ENCODE measurements around the gene ABHD12B.
"Not testable (repeated sequence)": the region's sequence is repeated elsewhere in the genome, so short reads cannot be mapped to it uniquely, and the experiment has no call there.

Gene ABHD12B

DNA sequence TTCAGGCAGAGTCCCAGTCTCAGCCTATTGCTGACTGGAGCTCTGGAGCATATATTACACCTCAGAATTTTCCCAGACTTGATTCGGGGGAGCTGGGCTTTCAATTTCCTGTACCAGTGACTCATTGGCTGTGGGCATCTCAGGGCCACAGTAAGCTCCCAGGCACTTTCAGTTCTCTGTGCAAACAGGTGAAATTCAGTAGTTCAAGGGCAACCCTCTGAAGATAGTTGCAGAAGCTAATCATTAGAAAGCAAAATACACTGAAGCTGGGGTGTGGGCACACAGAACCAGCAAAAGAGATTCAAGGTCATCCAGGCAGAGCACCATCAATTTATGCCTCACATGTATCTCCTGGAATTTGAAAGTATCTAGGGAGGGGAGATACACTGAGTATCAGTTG lies 32.8 kb upstream of the ABHD12B start:
- DNase-seq: no peak

DNA sequence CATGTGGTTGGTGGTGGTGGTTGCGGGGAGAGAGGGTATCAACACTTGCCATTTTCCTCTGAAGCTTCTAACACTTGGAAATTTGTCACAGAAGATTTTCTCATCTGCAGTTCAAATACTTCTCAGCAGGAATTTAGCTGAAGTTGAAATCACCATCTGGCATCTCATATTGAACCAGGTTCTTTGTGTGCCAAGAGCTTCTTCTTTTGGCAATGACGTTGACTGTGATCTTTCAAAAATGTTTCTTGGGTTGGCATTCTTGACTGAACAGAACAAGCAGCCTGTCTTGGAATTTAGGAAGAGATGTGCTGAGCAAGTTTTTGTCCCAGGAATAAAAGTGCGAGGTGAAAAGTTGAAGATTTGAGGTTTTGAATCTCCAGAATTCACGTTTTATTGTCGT lies 32.2 kb upstream of the ABHD12B start:
- no peak for DNase-seq

DNA sequence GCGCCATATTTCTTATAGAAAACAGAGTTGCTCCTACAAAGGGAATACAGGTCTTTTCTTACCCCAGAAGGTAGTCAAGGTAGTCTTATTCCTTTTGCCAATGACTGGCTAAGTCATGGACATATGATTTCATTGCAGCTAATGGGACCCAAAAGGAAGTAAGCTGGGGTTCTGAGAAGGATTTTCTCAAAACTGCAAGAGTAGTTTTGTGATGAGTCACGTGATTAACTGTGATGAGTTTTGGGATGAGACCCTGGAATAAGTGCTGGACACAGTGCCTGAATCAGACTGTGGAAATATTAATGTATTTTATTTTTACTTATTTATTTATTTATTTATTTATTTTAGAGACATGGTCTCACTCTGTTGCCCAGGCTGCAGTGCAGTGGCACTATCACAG lies 27.5 kb upstream of the ABHD12B start:
- no peak for DNase-seq

DNA sequence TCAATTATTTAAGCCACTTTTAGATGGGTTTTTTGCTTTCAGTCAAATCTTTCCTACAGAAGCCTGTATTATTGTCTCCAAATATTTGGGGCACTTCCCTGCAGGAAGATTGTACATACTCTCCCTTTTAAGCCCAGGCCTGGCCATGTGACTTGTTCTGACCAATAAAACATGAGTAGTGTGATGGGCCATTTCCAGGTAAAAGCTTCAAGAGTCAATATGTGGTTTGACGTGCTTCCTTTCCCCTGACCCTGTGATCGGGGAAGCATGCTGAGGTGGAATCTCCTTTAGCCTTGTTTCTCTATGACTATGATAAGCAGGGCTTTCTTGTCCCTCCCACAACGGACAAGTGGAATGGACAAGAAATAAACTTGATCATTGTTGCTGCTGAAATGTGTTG lies 26.7 kb upstream of the ABHD12B start:
- DNase-seq: no peak

DNA sequence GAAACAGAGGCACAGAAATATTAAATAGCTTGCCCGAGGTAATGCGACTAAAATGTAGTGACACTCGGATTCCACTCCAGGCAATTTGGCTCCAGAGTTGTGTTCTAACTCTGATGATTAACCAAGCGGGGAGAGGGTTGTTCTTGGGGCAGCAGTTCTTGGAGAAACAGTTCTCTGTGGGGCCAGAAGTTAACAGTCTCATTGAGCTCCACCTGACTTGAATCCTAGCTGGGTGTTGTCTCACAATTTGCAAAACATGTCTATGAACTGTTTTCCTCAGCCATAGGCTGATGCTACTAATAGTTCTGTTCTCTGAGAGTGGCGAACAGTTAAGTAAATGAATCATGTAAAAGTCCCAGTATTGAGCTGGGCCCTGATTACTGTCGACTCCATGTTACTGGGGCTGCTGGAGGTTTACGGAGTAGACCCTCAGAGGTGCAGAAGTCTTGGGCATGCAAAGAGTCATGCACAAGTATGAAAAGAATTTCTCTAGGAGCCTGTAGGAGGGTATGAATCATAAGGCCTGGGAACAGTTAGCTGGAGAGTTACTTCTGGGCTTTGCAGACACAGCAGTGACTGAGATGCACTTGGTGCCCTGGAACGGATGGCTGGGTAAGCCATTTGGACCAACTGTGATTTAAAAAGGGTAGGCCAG lies 25.5 kb upstream of the ABHD12B start:
- DNase-seq: no peak

DNA sequence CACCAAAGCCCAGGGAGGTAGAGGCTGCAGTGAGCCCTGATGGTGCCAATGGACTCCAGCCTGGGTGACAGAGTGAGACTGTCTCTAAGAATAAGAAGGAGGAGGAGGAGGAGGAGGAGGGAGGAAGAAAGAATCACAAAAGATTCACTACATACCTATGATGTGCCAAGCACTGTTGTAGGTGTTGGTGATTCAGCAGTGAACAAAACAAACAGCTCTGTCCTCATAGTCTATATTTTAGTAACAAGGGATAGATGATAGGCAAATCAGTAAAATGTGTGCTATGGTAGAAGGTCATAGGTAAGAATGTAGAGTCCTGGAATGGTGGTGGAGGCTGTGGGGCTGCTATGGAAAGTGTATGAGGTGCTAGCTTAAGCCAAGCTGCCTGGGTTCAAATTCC lies 18.0 kb upstream of the ABHD12B start:
- DNase-seq: no peak

DNA sequence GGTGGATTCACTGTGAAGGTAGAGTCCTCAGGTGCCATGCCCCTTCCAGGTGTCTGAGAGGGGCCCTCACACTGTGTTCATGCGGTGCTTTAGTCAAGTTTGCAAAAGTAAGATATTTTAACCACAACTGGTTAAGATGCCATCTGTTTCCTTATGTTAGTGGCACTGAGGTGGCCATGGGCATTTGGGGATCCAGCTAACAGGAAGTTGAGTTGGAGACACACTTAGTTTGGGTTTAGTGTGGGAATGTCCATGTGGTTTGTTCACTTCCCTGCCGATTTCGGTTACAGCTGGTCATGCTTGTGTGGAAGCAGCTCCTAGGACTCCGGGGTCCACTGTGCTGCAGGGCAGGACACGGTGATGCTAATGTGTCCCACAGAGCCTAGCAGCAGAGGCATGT lies 17.3 kb upstream of the ABHD12B start:
- no peak for DNase-seq

DNA sequence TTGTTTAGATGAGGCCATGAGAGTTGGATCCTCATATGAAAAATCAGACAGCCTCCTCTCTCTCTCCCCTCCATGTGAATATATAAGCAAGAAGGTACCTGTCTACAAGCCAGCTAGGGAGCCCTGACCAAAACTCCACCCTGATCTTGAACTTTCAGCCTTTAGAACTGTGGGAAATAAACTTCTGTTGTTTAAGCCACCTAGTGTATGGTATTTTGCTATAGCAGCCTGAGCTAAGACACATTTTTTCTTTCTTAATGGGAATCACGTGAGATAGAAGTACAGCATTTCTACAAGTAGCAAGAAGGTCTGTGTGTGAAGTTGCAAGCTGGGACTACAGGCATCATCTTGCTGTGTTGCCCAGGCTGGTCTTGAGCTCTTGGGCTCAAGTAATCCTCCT lies 16.3 kb upstream of the ABHD12B start:
- no peak for DNase-seq

DNA sequence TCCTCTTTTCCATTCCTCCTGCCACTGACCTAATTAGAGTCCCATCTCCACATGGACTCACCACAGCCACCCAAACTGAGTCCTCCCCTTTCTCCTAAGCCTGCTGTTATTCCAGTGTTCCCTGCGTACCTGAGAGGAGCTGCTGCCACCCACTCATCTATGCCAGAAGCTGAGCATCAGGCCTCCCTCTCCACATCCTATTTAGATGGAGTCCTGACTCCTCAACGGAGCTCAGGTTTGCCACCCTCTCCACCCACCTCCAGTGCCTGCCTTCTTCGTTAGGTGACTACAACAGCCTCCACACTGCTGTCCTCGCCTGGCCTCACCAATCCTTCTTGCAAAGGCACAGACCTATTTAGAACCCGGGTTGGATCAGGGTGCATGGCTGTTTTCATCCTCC lies 15.2 kb upstream of the ABHD12B start:
- no peak for DNase-seq

DNA sequence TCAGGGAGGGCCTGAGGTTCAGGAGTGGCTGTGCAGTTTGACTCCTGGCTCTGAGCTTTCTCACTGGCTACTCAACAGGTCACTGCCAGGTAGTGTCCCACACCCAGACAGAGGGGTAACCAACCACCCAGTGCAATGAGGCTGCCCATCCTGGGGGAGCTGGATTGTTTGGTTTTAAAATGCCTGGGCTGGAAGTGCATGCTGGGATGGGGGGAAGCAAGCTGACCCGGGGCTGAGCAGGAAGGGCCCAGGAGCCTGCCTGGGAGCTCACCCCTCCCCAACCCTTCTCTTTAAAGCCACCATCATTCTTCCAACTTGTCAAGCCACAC lies 12.6 kb upstream of the ABHD12B start:
- no peak for DNase-seq

DNA sequence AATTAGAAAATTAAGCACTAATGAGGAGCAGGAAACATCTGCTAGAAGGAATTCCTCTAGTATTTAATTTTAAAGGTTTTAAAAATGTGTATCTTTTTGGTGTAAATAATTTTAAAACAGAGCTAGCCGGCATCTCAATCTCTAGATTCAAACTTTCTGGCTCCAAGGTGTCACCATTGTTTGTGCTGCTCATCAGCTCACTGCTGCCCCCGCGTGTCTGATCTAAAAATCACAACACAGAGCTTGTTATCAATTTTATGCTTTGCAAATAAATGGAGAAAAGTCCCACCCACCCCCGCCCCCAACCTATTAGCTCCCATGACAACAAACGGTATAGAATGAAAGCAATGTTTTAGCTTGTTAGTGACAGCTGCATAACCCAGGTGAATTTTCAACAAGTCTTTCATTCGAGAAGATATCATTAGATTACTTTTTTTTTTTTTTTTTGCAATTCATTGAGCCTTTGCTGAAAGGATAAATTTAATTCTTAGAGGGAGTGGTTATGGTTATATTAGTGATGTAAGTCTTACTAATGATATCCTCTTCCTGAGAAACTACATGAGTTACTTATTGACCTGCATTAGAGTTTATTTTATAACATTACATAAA lies 11.3 kb upstream of the ABHD12B start:
- peak; percentile 87 to 91 for DNase-seq

DNA sequence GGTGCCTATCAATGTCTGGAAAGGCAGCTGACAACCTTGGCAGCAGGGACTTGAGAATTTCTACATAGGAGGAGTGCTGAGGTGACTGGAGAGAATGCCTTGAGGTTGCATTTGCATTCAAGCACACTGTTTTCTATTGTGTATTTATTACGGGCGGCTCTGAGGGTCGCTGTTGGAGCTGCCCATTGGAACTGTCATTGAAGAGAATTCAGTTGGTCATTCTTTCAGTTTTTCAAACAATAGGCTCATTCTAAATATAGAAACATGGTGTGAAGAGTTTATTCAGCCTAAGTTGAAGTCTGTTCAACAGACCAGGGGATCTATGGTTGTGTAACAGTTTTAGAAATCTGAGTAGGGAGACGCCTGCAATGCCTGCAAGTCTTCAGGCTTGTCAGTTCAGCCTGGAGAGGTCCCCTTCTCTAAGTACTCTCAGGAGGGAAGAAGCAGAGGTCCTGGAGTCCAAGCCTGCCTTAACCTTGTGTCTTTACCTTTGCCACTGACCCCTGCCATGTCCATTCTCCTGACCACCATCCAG lies 9.8 kb upstream of the ABHD12B start:
- DNase-seq: no peak

DNA sequence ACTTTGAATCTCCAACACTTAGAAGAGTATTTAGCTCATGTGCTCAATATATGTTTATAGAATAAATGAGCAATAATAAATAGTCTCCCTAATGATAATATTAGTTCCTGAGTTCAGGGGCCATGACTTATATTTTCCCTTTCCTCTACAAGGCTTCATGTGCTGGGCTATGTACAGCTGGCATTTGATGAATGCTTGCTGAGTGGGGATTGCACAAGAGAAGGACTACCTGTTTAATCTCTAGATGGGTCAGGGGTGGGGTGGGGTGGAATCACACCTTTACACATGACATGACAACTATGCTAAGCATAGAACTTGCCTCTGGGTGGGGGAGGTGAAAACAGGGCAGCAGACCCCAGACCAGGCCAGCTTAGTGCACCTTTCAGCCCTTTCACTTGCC lies 7.6 kb upstream of the ABHD12B start:
- no peak for DNase-seq

DNA sequence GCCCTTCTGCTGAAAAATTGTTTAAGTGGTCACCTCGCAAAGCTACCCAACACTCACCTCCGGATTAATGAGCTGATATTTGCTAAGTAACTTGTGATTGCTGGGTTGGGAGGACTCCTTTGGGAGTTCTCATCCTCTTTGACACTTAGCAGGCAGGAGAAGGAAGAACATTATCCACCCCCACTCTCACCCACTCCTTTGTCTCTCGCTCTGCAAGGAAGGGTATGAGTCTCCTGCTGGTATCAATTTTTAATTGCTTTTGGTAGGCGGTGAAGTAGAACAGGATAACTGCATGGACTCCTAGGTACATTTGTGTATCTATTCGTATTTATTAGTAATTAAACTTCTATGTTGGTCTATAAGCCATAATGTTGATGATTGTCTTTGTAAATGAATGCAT lies 6.9 kb upstream of the ABHD12B start:
- DNase-seq: no peak

DNA sequence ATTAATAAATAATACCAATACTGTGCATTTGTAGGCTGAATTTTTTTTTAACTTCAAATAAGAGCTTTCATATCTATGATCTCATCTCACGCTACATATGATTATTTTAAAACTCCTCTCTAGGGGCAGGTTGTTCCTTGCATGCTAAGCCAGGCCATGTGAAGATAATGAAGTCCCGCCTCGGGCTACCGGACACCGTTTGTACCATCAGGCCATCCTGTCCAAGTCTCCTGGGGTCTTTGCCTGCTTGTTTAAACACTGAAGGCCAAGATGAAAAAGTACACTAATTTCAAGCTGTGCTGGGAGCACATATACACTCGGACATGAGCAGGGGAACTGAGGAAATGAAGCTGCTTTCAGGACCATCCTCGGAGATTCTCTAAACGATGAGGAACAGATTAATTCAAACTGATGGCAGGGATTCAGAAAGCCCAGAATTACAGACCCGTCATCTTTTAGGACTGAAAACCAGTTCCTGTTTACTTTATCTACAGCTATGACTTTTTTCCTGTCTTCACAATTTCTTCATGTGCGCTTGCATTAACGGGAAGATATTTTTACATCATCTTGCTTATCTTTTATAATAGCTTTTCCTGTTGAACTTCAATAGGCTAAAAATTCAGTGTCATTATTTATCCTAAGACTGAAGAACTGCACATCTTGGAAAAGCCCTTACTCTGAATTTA lies 6.3 kb upstream of the ABHD12B start:
- DNase-seq: no peak

DNA sequence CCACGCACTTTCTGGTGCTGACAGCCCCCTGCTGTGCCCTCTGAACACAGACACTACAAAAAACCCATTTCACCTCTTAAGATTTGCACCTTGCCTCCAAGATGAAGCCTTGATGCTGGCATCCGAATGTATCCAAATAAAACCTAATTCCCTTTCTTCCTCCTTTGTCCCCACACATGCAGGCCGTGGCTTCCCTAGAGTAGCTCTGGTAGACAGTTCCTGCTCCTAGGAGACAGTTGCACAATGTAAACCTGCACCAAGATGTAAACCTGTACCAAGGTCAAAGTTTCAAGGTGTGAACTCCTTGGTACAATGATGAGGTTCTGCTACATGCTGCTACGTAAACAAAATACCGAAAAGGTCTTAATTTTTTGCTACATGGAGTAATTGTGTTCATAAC lies 625 bp upstream of the ABHD12B start:
- no peak for DNase-seq

DNA sequence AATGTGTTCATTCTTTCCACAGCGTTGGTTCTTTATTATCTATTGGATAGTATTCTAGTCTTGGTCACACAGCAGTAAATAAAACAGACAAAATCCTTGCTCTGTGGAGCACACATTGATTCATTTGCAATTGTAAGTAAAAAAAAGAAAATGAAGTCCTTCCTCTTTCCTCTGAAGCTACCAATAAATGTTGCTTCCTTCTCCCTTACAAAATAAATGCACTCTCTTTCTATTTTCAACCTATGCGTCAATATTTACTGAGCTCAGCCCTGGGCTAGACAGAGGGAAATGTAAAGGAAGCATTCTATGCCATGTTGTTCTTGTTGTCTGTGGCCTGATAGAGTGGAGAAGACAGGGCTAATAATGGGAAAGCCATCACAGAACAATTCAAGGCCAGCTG lies 2.9 kb downstream of the ABHD12B start:
- no peak for DNase-seq

DNA sequence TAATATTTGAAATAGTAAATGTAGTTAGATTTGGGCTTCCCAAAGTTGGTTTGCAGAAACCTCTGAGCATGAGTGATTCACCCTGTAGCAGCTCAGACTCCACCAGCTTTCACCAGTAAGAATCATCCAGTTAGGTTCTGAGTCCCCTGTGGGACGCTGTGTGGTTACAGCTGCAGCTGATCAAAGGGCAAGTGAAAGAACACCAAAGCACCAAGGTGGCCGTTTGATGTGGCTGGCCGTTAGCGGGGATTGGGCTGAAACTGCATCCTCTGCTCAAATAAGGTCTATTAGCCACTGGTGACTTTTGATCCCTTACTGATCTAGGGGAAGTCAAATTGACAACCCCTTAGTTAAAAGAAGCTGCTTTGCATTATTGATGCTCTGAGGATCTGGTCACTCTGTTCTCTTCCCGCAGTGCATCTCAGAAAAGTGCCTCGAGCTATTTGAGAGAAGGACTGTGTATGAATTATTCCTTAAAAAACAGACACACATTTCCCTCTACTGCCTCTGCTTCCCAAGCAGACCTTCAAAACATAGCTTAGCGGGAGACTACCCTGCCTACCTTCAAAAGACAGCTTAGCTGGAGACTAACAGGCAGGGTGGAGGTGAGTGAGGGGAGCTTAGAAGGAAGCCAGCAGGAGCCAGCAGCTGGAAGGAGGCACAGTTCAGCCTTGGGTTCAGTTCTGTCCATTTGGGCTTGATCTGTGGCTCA lies 3.7 kb downstream of the ABHD12B start:
- peak; percentile 53 to 59 for DNase-seq

DNA sequence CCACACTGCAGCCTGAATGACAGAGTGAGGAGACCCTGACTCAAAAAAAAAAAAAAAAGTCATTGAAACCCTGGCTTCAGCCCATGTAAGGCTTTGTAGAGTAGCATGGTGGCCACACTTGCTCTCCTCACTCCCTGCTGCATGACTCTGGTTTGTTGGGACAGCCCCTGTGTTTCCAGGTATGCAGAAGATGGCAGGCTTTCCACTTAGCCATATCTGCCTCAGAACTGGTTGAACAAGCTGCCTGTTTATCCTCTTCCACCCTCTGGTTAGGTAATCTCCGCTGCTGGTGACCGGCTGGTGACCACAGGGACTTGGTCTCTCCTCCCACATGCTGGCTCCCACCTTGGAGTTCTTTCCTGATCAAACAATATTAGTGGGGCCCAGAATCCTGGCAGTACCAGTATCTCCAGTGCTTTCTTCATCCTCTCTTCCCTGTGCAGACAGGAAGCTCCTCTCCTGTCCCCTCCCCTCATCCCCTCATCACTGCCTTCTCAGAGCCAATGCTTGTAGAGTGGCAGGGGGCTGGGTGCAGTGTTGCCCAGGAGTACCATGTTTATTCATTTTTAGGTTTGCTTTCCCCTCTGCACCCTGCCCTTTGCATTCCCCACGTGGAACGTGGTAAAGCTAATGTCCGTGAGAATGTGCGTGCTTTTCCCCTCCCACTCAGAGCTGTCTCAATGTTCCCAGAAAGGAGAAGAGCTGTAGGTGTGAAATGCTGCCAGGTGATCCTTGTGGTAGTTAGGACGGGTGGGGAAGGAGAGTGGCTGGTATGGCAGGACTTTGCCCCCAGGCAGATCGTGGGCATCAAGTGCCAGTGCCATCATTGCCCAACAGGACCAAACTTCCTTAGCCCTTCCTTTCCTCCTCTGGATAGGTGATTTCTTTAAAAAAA lies 11.3 kb downstream of the ABHD12B start:
- DNase-seq: no peak

DNA sequence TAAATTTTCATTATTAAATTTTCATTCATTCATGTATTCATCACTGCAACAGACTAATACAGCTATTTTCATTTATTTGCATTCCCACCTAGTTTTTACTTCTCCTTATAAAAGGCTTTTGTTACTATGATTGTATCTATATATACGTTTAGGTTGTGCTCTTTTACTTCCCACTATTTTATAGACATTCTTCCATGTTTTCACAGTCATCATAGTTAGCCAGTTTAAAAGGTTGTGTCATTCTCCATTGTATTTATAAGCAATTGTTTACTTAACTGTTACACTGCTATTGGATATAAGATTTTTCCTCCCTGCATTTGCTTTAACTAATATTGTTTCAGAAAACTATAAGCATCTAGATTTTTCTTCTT lies 12.0 kb downstream of the ABHD12B start:
- no peak for DNase-seq

DNA sequence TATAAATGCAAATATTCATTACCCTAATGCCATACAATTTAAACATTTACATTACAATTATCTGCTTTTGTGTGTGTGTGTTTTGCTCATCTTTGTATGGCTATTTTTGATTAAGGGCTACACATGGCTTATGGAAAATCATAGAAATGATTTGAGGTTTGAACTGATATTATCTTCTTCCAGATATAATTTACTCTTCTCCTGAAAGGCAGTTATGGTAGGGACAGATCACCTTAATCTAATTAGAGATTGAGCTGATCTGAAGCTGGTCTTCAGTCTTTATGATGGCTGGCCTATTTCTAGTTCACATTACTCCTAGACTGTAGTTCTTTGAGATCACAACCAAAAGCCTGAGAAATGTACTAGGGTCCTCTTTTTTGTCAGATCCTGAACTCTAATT lies 15.6 kb downstream of the ABHD12B start:
- DNase-seq: no peak

DNA sequence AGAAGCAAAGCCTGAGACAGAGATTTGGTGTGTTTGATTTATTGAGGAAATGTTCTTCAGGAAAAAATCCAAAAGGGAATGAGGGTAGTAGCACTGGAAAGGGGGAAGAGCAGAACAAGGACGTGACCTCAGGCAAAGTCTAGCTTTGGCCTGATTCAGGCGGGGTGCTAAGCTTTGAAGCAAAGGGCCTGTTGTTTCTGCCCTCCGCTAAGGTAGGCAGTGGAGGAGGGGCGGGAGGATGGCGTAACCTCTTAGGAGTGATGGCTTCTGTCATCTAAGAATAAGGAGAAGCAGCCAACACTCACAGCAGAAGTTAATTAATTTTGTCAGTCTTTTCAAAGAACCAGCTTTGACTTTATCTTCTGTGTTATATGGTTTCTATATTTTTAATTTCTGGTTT lies 20.4 kb downstream of the ABHD12B start:
- DNase-seq: no peak

DNA sequence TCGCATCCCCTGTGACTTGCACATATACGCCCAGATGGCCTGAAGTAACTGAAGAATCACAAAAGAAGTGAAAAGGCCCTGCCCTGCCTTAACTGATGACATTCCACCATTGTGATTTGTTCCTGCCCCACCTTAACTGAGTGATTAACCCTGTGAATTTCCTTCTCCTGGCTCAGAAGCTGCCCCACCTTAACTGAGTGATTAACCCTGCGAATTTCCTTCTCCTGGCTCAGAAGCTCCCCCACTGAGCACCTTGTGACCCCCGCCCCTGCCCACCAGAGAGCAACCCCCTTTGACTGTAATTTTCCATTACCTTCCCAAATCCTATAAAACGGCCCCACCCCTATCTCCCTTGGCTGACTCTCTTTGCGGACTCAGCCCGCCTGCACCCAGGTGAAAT lies 24.6 kb downstream of the ABHD12B start:
- DNase-seq: not testable (repeated sequence)

Measured in CD4-positive, alpha-beta T cell treated with Interleukin-1 beta for 1 hour (primary cell).